H1 (cell line): ENCODE data around the gene CMPK2. TPM values are rescaled to one million over a fixed set of nuclear protein-coding genes. Genes with fewer than 3 reads are reported as not detected.

ENCODE experiments used
- CTCF ChIA-PET: fragments of 300-600 bp; sonication (Branson Sonifier 250); formaldehyde crosslinking; loops from one replicate; lab custom pipeline; 2021; ENCODE audit not compliant: partially characterized antibody; lab: Charles Lee
- POLR2A ChIA-PET: fragments of 300-600 bp; sonication (Branson Sonifier 250); formaldehyde crosslinking; loops from one replicate; lab custom pipeline; 2021; ENCODE audit warnings: inconsistent platforms; ENCODE audit not compliant: partially characterized antibody; lab: Charles Lee
- DNase-seq, 2 experiments: peaks; one replicate each; pipeline versions ENCODE4 v3.0.0 to v3.0.0-alpha.2; 2010 to 2022; ENCODE audit warnings: low spot score in 2 of 2, low read depth in 1 of 2, mixed read lengths in 1 of 2
- FAIRE-seq: peaks from 2 replicates; lab custom pipeline; 2011; peaks lifted over from hg19 to GRCh38; lab: Jason Lieb, UNC
- H2AFZ ChIP-seq: 2 replicates; pipeline ENCODE4 v1.8.1; 2012; ENCODE audit warnings: low read length, inconsistent platforms
- H2AK5ac ChIP-seq: 2 replicates; pipeline ENCODE4 v1.6.1; 2013; ENCODE audit warnings: low read depth, low read length
- H2BK120ac ChIP-seq: replicated peaks from 2 replicates; pipeline ENCODE3; 2013; ENCODE audit warnings: low read depth, low read length, inconsistent platforms
- H2BK12ac ChIP-seq: 2 replicates; pipeline ENCODE4 v1.6.1; 2013; ENCODE audit warnings: low read depth, low read length
- H2BK15ac ChIP-seq: 2 replicates; pipeline ENCODE4 v1.6.1; 2013; ENCODE audit warnings: low read length
- H2BK20ac ChIP-seq: 2 replicates; pipeline ENCODE4 v1.6.1; 2013; ENCODE audit warnings: low read length
- H2BK5ac ChIP-seq: 2 replicates; pipeline ENCODE4 v1.6.1; 2013; ENCODE audit warnings: low read depth, low read length
- H3K14ac ChIP-seq: 2 replicates; pipeline ENCODE4 v1.6.1; 2013; ENCODE audit warnings: inconsistent platforms; ENCODE audit not compliant: insufficient read length
- H3K18ac ChIP-seq: 2 replicates; pipeline ENCODE4 v1.6.1; 2013; ENCODE audit warnings: low read length; ENCODE audit errors: extremely low read depth
- H3K23ac ChIP-seq: 2 replicates; pipeline ENCODE4 v1.6.1; 2013; ENCODE audit warnings: inconsistent platforms; ENCODE audit not compliant: insufficient read length
- H3K23me2 ChIP-seq: 2 replicates; pipeline ENCODE4 v1.6.1; 2013; ENCODE audit warnings: low read depth, low read length
- H3K27ac ChIP-seq: 2 replicates; pipeline ENCODE4 v1.6.1; 2011; ENCODE audit warnings: low read depth, low read length, inconsistent platforms
- H3K27me3 ChIP-seq, 4 experiments: replicated peaks in 1 of 4; 1 replicate in 1 of 4; 2 replicates in 3 of 4; pipeline versions ENCODE4 v1.6.1 to v1.8.1; 2011 to 2013; ENCODE audit warnings: low read length in 3 of 4, mild to moderate bottlenecking in 3 of 4, inconsistent platforms in 2 of 4, mixed read lengths in 2 of 4, moderate library complexity in 1 of 4; ENCODE audit not compliant: control insufficient read depth in 3 of 4, insufficient read depth in 3 of 4; ENCODE audit errors: extremely low read depth in 1 of 4
- H3K36me3 ChIP-seq, 4 experiments: 2 replicates each; pipeline versions ENCODE4 v1.6.1 to v1.8.1; 2011 to 2013; ENCODE audit warnings: mild to moderate bottlenecking in 4 of 4, low read length in 3 of 4, moderate library complexity in 2 of 4, control low read depth in 1 of 4, inconsistent platforms in 1 of 4; ENCODE audit not compliant: insufficient read depth in 4 of 4, control insufficient read depth in 2 of 4
- H3K4ac ChIP-seq: replicated peaks from 2 replicates; pipeline ENCODE3; 2013; ENCODE audit warnings: low read length, low read depth, mixed read lengths, inconsistent platforms; ENCODE audit not compliant: insufficient read length
- H3K4me1 ChIP-seq, 4 experiments: replicated peaks in 1 of 4; 1 replicate in 1 of 4; 2 replicates in 3 of 4; pipeline versions ENCODE4 v1.6.1 to v1.8.1; 2011 to 2013; ENCODE audit warnings: low read length in 3 of 4, inconsistent platforms in 2 of 4, mixed read lengths in 1 of 4; ENCODE audit not compliant: insufficient read depth in 4 of 4, control insufficient read depth in 3 of 4
- H3K4me2 ChIP-seq, 2 experiments: 2 replicates each; pipeline versions ENCODE4 v1.6.1 to v1.8.1; 2011 to 2013; ENCODE audit warnings: low read depth in 2 of 2, low read length in 2 of 2, control low read depth in 1 of 2, inconsistent platforms in 1 of 2, mild to moderate bottlenecking in 1 of 2; ENCODE audit not compliant: insufficient read depth in 1 of 2
- H3K4me3 ChIP-seq, 4 experiments: fragments of 200-600, 300-600 bp in 1 of 4; sonication (generic), shearing (Covaris generic), sonication (Bioruptor Twin) in 1 of 4; 2 replicates each; pipeline versions ENCODE4 v1.5.1 to v1.8.1; 2011 to 2016; ENCODE audit warnings: low read length in 4 of 4, low read depth in 3 of 4, control low read depth in 2 of 4, inconsistent platforms in 2 of 4, mild to moderate bottlenecking in 2 of 4, mixed read lengths in 1 of 4, moderate library complexity in 1 of 4; ENCODE audit not compliant: insufficient read depth in 2 of 4; ENCODE audit errors: extremely low read depth in 1 of 4
- H3K56ac ChIP-seq: replicated peaks from 2 replicates; pipeline ENCODE3; 2013; ENCODE audit warnings: low read depth, mild to moderate bottlenecking, mixed read lengths, low read length, inconsistent platforms; ENCODE audit not compliant: insufficient read length
- H3K79me1 ChIP-seq: 2 replicates; pipeline ENCODE4 v1.6.1; 2013; ENCODE audit warnings: low read depth, low read length, control low read depth
- H3K79me2 ChIP-seq, 2 experiments: 2 replicates each; pipeline versions ENCODE4 v1.6.1 to v1.8.1; 2012 to 2013; ENCODE audit warnings: low read length in 2 of 2, mild to moderate bottlenecking in 2 of 2, inconsistent platforms in 1 of 2; ENCODE audit not compliant: insufficient read depth in 2 of 2, control insufficient read depth in 1 of 2
- H3K9ac ChIP-seq, 4 experiments: replicated peaks in 1 of 4; 1 replicate in 1 of 4; 2 replicates in 3 of 4; pipeline versions ENCODE4 v1.6.1 to v1.8.1; 2011 to 2013; ENCODE audit warnings: low read depth in 3 of 4, low read length in 3 of 4, control low read depth in 2 of 4, mild to moderate bottlenecking in 2 of 4, moderate library complexity in 2 of 4, inconsistent platforms in 1 of 4; ENCODE audit errors: extremely low read depth in 1 of 4
- H3K9me3 ChIP-seq, 2 experiments: 2 replicates each; pipeline versions ENCODE4 v1.6.1 to v1.8.1; 2012 to 2013; ENCODE audit warnings: mild to moderate bottlenecking in 2 of 2, moderate library complexity in 2 of 2, control low read depth in 1 of 2, inconsistent platforms in 1 of 2, low read depth in 1 of 2, low read length in 1 of 2, mixed read lengths in 1 of 2; ENCODE audit not compliant: insufficient read depth in 2 of 2
- H4K20me1 ChIP-seq, 2 experiments: replicated peaks in 1 of 2; 2 replicates each; pipeline versions ENCODE3 to v1.8.1; 2011 to 2013; ENCODE audit warnings: inconsistent platforms in 2 of 2, low read length in 2 of 2, mild to moderate bottlenecking in 1 of 2; ENCODE audit not compliant: insufficient read depth in 2 of 2, control insufficient read depth in 1 of 2
- H4K5ac ChIP-seq: 2 replicates; pipeline ENCODE4 v1.6.1; 2013; ENCODE audit warnings: low read length, low read depth, mixed read lengths, inconsistent platforms; ENCODE audit not compliant: insufficient read length
- H4K8ac ChIP-seq: 2 replicates; pipeline ENCODE4 v1.8.0; 2013; ENCODE audit warnings: mild to moderate bottlenecking, moderate library complexity, low read length, inconsistent platforms; ENCODE audit not compliant: insufficient read depth; ENCODE audit errors: extremely low read depth
- H4K91ac ChIP-seq: replicated peaks from 2 replicates; pipeline ENCODE3; 2013; ENCODE audit warnings: low read length, mixed read lengths, inconsistent platforms; ENCODE audit not compliant: insufficient read length
- ASH2L ChIP-seq: fragments of 200-600, 300-600 bp; sonication (generic); IDR thresholded peaks from one replicate; pipeline ENCODE4 v1.7.1; 2017; ENCODE audit warnings: low read length
- CREB1 ChIP-seq: IDR thresholded peaks from 2 replicates; pipeline ENCODE4 v1.6.1; 2012; ENCODE audit warnings: inconsistent platforms
- FOSL1 ChIP-seq: IDR thresholded peaks from 2 replicates; pipeline ENCODE4 v1.6.1; 2011; ENCODE audit warnings: mild to moderate bottlenecking, low read depth, low read length, moderate library complexity; ENCODE audit not compliant: insufficient read depth
- JUN ChIP-seq: IDR thresholded peaks from 2 replicates; pipeline ENCODE4 v1.6.1; 2011; ENCODE audit warnings: low read depth, mild to moderate bottlenecking, improper control_type of control experiment, low read length
- PHF8 ChIP-seq: fragments of 200-600 bp; sonication (generic); conservative IDR thresholded peaks from 2 replicates; pipeline ENCODE4 v1.7.1; 2012; ENCODE audit warnings: low read depth, mild to moderate bottlenecking, inconsistent platforms, low read length, moderate library complexity
- POU5F1 ChIP-seq: IDR thresholded peaks from 2 replicates; pipeline ENCODE4 v1.6.1; 2011; ENCODE audit warnings: low read depth, mild to moderate bottlenecking, low read length, moderate library complexity
- RAD21 ChIP-seq, 2 experiments: IDR thresholded peaks in 1 of 2; conservative IDR thresholded peaks in 1 of 2; 2 replicates each; pipeline ENCODE4 v1.6.1; 2011; ENCODE audit warnings: low read depth in 2 of 2, low read length in 2 of 2, improper control_type of control experiment in 1 of 2, inconsistent platforms in 1 of 2, mild to moderate bottlenecking in 1 of 2, moderate library complexity in 1 of 2
- RXRA ChIP-seq: IDR thresholded peaks from 2 replicates; pipeline ENCODE4 v1.6.1; 2011; ENCODE audit warnings: low read depth, mild to moderate bottlenecking, low read length, moderate library complexity; ENCODE audit not compliant: insufficient read depth
- SAP30 ChIP-seq: fragments of 300-600 bp; sonication (generic); IDR thresholded peaks from 2 replicates; pipeline ENCODE4 v1.7.1; 2012; ENCODE audit warnings: low read length, moderate library complexity, mild to moderate bottlenecking, inconsistent platforms; ENCODE audit not compliant: insufficient read depth, insufficient replicate concordance
- SUZ12 ChIP-seq: fragments of 200-600 bp; sonication (generic); IDR thresholded peaks from 2 replicates; pipeline ENCODE4 v1.6.1; 2012; ENCODE audit warnings: mild to moderate bottlenecking, inconsistent platforms, low read length, moderate library complexity, mixed read lengths
- TAF1 ChIP-seq: IDR thresholded peaks from 2 replicates; pipeline ENCODE4 v1.6.1; 2011; ENCODE audit warnings: mild to moderate bottlenecking, low read depth, low read length
- TAF7 ChIP-seq: optimal IDR thresholded peaks from 2 replicates; pipeline ENCODE3; 2011; ENCODE audit warnings: low read depth, mild to moderate bottlenecking, inconsistent platforms, low read length, moderate library complexity, borderline replicate concordance
- ZNF274 ChIP-seq: IDR thresholded peaks from 2 replicates; pipeline ENCODE4 v1.7.0; 2012; ENCODE audit warnings: low read length, borderline replicate concordance; ENCODE audit errors: extremely low read depth
- WGBS, 2 experiments: shearing (Covaris generic) in 1 of 2; methylation state at CpG; one replicate each; pipeline versions ENCODE4 v1.1.6 to v1.1.7; 2013 to 2015; ENCODE audit warnings: low lambda C conversion rate in 2 of 2, mixed read lengths in 2 of 2, inconsistent platforms in 1 of 2, low coverage in 1 of 2, missing lambda C conversion rate in 1 of 2; ENCODE audit not compliant: insufficient replicate concordance in 2 of 2, insufficient coverage in 1 of 2, insufficient read length in 1 of 2; ENCODE audit errors: extremely low coverage in 1 of 2, missing lambda C conversion rate in 1 of 2; 5-methylcytosine and 5-hydroxymethylcytosine counted together
- polyA plus RNA-seq, 7 experiments: library from polyadenylated mRNA; depleted of rRNA in 3 of 7; stranded (reverse) in 5 of 7; unstranded in 2 of 7; fragments of >200 nt in 5 of 7; fragments of 200-250 nt in 2 of 7; gene quantifications; 1 replicate in 5 of 7; 2 replicates in 1 of 7; 4 replicates in 1 of 7; pipeline versions ENCODE4 v1.2.1 to v1.2.3, GENCODE V29; 2011 to 2013; ENCODE audit warnings: missing spikeins in 2 of 7, mixed read lengths in 2 of 7
- total RNA-seq: library from RNA; stranded (reverse); fragmentation: NEBNext Ultra II Directional; extraction: Animal tissue kit (Norgen Biotek cat#: 25700); gene quantifications from 2 replicates; pipeline ENCODE4 v1.2.1, GENCODE V29; 2021
- TF ChIP-seq, protein P1 (sequence below): IDR thresholded peaks from 2 replicates; pipeline ENCODE4 v1.6.1; 2012; ENCODE audit warnings: inconsistent platforms

The CMPK2 gene
- total and polyA plus RNA-seq, 2 of the 8 experiments (the other 6 are each of a cell fraction or from before 2014, with no cell fraction given) = 0.28 to 0.53 TPM

DNA sequence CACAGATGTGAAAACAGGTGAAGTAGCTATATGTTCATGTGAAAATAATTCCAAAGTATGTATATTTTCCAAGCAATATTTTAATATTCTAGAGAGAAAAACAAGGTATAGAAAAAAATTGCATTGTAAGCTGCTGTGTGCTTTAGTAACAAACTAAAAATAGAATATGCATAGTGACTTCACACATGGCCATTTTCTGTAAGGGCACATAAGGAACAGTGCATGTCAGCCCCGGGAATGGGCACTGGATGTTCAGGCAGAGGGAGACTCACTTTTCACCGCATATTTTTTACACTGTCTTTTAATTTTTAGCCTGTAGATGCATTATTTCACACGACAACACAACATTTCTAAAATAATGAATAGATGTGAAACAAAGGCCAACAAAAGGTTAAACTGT, 46.0 kb downstream of the CMPK2 start:
- no peak overlapping the region for H4K91ac ChIP-seq
- ChIA-PET POLR2A (no interaction called here), CTCF (no interaction called here)
- WGBS, 2 experiments = 93% methylated on average over 3 of the region's 3 CpGs; no CpG with 5 or more reads in 1 of the 2 experiments
- no peak overlapping the region for H2BK12ac ChIP-seq
- no peak overlapping the region for H2BK20ac ChIP-seq
- no peak overlapping the region for H2BK15ac ChIP-seq
- FAIRE-seq = no peak
- H3K36me3 ChIP-seq = no peaks in the 10 kb centered on the region
- no peak overlapping the region for H3K18ac ChIP-seq
- no peak overlapping the region for H3K27ac ChIP-seq
- no peak overlapping the region for H4K8ac ChIP-seq
- H3K23ac ChIP-seq = no peak overlapping the region
- H3K56ac ChIP-seq = no peak overlapping the region
- no peak overlapping the region for H3K4me2 ChIP-seq
- no peak overlapping the region for H3K14ac ChIP-seq
- H2AFZ ChIP-seq = no peak overlapping the region
- H2BK5ac ChIP-seq = no peak overlapping the region
- no peaks in the 10 kb centered on the region for H4K20me1 ChIP-seq
- no peaks in the 10 kb centered on the region; a peak in 1 of 7 replicates for H3K27me3 ChIP-seq
- no peaks in the 10 kb centered on the region for H3K23me2 ChIP-seq
- no peaks in the 10 kb centered on the region for H3K79me1 ChIP-seq
- no peaks in the 10 kb centered on the region for H3K79me2 ChIP-seq
- no peaks in the 10 kb centered on the region; a peak in 1 of 4 replicates for H3K9me3 ChIP-seq
- no peak overlapping the region for H3K9ac ChIP-seq
- no peak overlapping the region for H3K4ac ChIP-seq
- H2BK120ac ChIP-seq = no peak overlapping the region
- no peak for DNase-seq
- H3K4me1 ChIP-seq = peaks cover 0 to 2% (median 0%) of the 10 kb centered on the region in 4 experiments; a peak in 2 of 7 replicates
- no peak overlapping the region for H4K5ac ChIP-seq
- H3K4me3 ChIP-seq = no peak overlapping the region
- H2AK5ac ChIP-seq = no peak overlapping the region
- TF ChIP-seq SUZ12 (no peak), SAP30 (no peak), CREB1 (no peak), RAD21 (IDR thresholded peaks at IDR 0.05 in 1 of 2, conservative IDR thresholded peaks at IDR 0.05 in 1 of 2; ENCODE audit: low read depth in 2 of 2, low read length in 2 of 2) (no peak), PHF8 (no peak), POU5F1 (no peak), RXRA (no peak), FOSL1 (no peak), TAF7 (no peak), JUN (no peak), ASH2L (no peak), ZNF274 (no peak), TAF1 (no peak)
- TF ChIP-seq, protein P1, sequence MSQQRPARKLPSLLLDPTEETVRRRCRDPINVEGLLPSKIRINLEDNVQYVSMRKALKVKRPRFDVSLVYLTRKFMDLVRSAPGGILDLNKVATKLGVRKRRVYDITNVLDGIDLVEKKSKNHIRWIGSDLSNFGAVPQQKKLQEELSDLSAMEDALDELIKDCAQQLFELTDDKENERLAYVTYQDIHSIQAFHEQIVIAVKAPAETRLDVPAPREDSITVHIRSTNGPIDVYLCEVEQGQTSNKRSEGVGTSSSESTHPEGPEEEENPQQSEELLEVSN = no peak
